NT2/D1 (cell line): ENCODE results near the gene GRIK1.

Experiments used
- SUZ12 ChIP-seq: IDR thresholded peaks from 2 replicates; pipeline ENCODE4 v1.6.1; 2011; ENCODE audit not compliant: insufficient read length, insufficient read depth; ENCODE audit errors: extremely low read depth
- YY1 ChIP-seq: IDR thresholded peaks from 2 replicates; pipeline ENCODE4 v1.6.1; 2011; ENCODE audit not compliant: insufficient read length, insufficient read depth
- ZNF274 ChIP-seq: IDR thresholded peaks from 2 replicates; pipeline ENCODE4 v1.6.1; 2011; ENCODE audit warnings: mild to moderate bottlenecking, low read depth, low read length

DNA sequence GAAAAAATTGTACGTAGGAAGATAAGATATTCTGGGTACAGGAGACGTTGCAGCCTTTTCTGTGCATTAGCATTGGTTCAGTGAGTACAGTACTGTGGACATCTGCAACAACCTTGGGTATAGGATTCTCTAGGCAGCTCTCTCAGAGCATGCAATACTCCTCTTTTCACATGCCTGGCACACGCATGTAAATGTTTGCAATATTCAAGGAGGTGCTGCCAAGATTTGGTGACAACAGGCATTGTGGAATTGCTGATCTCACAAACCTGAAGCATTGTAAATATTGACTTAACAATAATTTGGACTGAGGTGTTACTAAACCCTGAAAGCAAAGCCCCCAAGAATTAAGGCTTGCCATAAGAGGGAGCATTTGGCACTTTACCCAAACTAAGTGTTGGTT lies 126.8 kb downstream of the GRIK1 start:
- TF ChIP-seq ZNF274 (no peak), YY1 (no peak), SUZ12 (no peak)
